Osteoblast (primary cell): ENCODE data around the gene ZBED1. TPM values are rescaled to one million over a fixed set of nuclear protein-coding genes. Genes with fewer than 3 reads are reported as not detected.

Source experiments
- DNase-seq: peaks from one replicate; pipeline ENCODE4 v3.0.0; 2011; ENCODE audit warnings: low spot score, mixed read lengths; ENCODE audit not compliant: insufficient read length; ENCODE audit errors: missing footprints
- H2AFZ ChIP-seq: 2 replicates; pipeline ENCODE4 v1.6.0; 2011; ENCODE audit warnings: mild to moderate bottlenecking, low read length
- H3K27ac ChIP-seq: 2 replicates; pipeline ENCODE4 v1.5.1; 2011; ENCODE audit warnings: mild to moderate bottlenecking, low read depth, low read length, moderate library complexity
- H3K27me3 ChIP-seq: 2 replicates; pipeline ENCODE4 v1.6.0; 2012; ENCODE audit warnings: mild to moderate bottlenecking, control low read depth, inconsistent platforms, low read length, moderate library complexity; ENCODE audit not compliant: insufficient read depth
- H3K36me3 ChIP-seq: 2 replicates; pipeline ENCODE4 v1.5.1; 2011; ENCODE audit warnings: mild to moderate bottlenecking, low read length, control low read depth, moderate library complexity; ENCODE audit not compliant: insufficient read depth
- H3K4me1 ChIP-seq: 2 replicates; pipeline ENCODE4 v1.5.1; 2011; ENCODE audit warnings: mild to moderate bottlenecking, low read length, control low read depth, moderate library complexity; ENCODE audit not compliant: insufficient read depth
- H3K4me2 ChIP-seq: 2 replicates; pipeline ENCODE4 v1.6.0; 2011; ENCODE audit warnings: mild to moderate bottlenecking, low read length; ENCODE audit not compliant: insufficient read depth
- H3K4me3 ChIP-seq: fragments of 200-600 bp; sonication (generic); 3 replicates; pipeline ENCODE4 v1.5.1; 2012; ENCODE audit warnings: mild to moderate bottlenecking, low read length, inconsistent platforms; ENCODE audit not compliant: insufficient read depth
- H3K79me2 ChIP-seq: 2 replicates; pipeline ENCODE4 v1.6.0; 2012; ENCODE audit warnings: mild to moderate bottlenecking, low read length, control low read depth, inconsistent platforms; ENCODE audit not compliant: insufficient read depth
- H3K9me3 ChIP-seq: 2 replicates; pipeline ENCODE4 v1.5.1; 2011; ENCODE audit warnings: low read depth, low read length, control low read depth
- H4K20me1 ChIP-seq: 2 replicates; pipeline ENCODE4 v1.6.0; 2012; ENCODE audit warnings: mild to moderate bottlenecking, low read length, control low read depth; ENCODE audit not compliant: insufficient read depth
- CTCF ChIP-seq: IDR thresholded peaks from 2 replicates; pipeline ENCODE4 v1.5.1; 2011; ENCODE audit warnings: mild to moderate bottlenecking, low read depth, low read length, moderate library complexity; ENCODE audit errors: extremely low read depth
- total RNA-seq: library from RNA; depleted of rRNA; stranded (reverse); fragments of >200 nt; gene quantifications from 2 replicates; pipeline ENCODE4 v1.2.3, GENCODE V29; 2012

The ZBED1 gene
- total RNA-seq, 1 donor, result 57.2 TPM

- no peaks in the 10 kb centered on the region for H3K4me1 ChIP-seq
- peaks cover 14% of the 10 kb centered on the region for H3K27me3 ChIP-seq
- TF ChIP-seq CTCF, result no peak
- H3K27ac ChIP-seq, result no peak overlapping the region
- no peak overlapping the region for H2AFZ ChIP-seq
- H3K79me2 ChIP-seq, result no peaks in the 10 kb centered on the region
- H3K36me3 ChIP-seq, result no peaks in the 10 kb centered on the region
- no peak overlapping the region for H3K4me3 ChIP-seq
- no peak overlapping the region for H3K4me2 ChIP-seq
- no peak for DNase-seq
- H3K9me3 ChIP-seq, result no peaks in the 10 kb centered on the region
- H4K20me1 ChIP-seq, result no peaks in the 10 kb centered on the region
Observed at GRCh38 chrX:2546496-2546895, 45.7 kb upstream of the ZBED1 start.

DNA sequence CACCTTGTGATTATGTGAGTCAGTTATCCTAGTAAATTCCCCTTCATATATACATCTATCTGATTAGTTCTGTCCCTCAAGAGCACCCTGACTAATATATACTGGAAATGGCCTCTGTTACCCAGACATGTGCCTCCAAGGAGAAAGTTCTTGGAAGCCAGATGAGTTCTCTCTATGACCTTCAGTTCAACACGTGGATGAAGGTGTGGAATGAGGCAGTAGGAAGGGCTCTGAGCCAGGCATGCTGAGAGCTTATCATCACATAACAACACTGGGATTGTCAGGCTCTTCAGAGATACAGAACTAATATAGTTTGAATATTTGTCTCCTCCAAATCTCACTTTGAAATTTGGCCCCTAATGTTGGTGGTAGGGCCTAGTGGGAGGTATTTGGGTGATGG lies 44.4 kb upstream of the ZBED1 start:
- TF ChIP-seq CTCF, result no peak
- Histone ChIP-seq H3K36me3 (no peaks in the 10 kb centered on the region), H3K27me3 (peaks cover 10% of the 10 kb centered on the region), H2AFZ (no peak overlapping the region), H3K4me2 (no peak overlapping the region), H3K4me1 (no peaks in the 10 kb centered on the region), H3K27ac (no peak overlapping the region), H3K9me3 (no peaks in the 10 kb centered on the region), H3K4me3 (no peak overlapping the region), H3K79me2 (no peaks in the 10 kb centered on the region), H4K20me1 (no peaks in the 10 kb centered on the region)
- DNase-seq, result no peak

DNA sequence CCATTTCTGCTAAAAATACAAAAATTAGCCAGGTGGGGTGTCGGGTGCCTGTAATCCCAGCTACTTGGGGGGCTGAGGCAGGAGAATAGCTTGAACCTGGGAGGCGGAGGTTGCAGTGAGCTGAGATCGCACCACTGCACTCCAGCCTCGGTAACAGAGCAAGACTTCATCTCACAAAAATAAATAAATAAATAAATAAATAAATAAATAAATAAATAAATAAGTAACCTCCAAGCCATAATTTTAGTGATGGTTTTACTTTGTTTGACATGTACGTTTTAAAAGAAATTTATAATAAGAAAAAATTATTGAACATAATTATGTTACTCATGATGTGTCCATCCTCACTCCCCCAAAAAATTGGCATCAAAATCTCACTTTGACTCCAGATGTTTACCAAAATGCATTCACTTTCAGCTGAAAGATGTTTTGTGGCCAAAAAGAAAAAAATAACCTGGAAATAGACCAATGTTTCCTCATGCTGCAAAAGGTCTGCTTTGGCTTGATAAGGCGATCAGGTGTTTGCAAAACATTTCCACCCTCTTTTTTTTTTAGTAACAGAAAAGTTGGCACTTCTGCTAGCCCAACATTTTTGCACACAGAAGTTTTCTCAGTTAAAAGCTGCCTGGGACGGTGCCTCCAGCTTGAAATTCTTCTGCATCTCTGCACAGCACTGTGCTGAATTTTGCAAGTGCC lies 42.2 kb upstream of the ZBED1 start:
- H3K4me2 ChIP-seq, result no peak overlapping the region
- H3K27me3 ChIP-seq, result peaks cover 6% of the 10 kb centered on the region
- H4K20me1 ChIP-seq, result no peaks in the 10 kb centered on the region
- no peaks in the 10 kb centered on the region for H3K9me3 ChIP-seq
- H3K36me3 ChIP-seq, result no peaks in the 10 kb centered on the region
- H3K27ac ChIP-seq, result no peak overlapping the region
- H3K4me1 ChIP-seq, result no peaks in the 10 kb centered on the region
- DNase-seq, result no peak
- no peak overlapping the region for H2AFZ ChIP-seq
- H3K4me3 ChIP-seq, result no peak overlapping the region
- no peaks in the 10 kb centered on the region for H3K79me2 ChIP-seq
- TF ChIP-seq CTCF, result no peak

GRCh38 chrX:2541603-2542002 lies 40.8 kb upstream of the ZBED1 start:
- no peak for DNase-seq
- Histone ChIP-seq H2AFZ (no peak overlapping the region), H3K9me3 (no peaks in the 10 kb centered on the region), H3K27me3 (peaks cover 14% of the 10 kb centered on the region), H3K4me3 (no peak overlapping the region), H3K79me2 (no peaks in the 10 kb centered on the region), H3K4me1 (no peaks in the 10 kb centered on the region), H3K4me2 (no peak overlapping the region), H3K27ac (no peak overlapping the region), H3K36me3 (no peaks in the 10 kb centered on the region), H4K20me1 (no peaks in the 10 kb centered on the region)
- no peak for TF ChIP-seq CTCF
